NCI-H2107 (cell line): ENCODE results near the gene MANSC1.

Source experiments
- DNase-seq: peaks from one replicate; lab custom pipeline; 2025; lab: John Stamatoyannopoulos, UW

Gene MANSC1

DNA sequence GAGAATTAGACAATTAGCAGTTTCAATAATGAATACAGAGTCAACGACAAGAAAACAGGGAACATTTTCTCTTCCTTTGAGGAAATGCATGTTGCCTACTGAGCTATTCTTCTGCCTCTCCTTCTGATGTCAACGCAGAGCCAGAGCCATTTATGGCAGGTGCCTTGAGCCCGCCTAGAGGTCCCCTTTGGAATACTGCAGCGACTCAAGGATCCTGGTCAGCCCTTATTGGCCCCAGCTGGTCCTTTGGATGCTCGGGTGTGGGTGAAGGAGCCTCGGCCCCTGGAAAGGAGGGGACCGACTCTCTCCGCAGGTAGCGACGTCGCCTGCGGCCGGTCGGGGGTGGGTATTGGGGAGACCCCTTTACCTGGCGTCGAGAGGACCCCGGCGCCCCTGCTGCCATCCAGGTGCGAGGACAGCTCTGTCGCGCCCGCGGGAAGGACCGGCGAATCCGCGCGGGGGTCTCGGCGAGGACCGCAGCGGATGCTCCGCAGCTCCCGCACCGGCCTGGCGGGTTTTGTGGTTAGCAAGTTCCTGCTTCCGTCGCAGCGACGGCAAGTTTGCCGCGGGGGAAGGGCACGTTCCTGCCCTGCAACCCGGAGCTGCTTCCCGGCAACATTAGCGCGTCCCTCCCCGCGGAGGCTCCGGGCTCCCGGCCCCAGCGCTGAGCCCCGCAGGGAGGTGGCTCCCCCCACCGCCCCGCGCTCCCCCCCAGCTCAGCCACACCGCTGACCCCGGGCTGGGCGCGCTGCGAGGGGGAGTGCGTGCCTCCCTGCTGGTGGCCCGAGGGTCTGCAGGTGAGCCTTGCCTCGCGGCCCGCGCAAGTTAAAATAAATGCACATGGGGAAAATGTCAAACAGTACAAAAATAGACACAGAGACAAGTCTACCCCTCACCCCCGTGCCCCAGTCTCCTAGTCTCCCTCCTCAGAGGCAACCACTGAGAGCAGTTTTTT, at the start of gene MANSC1:
TSS of gene MANSC1 (minus strand) at position 532 of the 955 bp plus-strand sequence. CDS start 6,928 bp downstream, outside the sequence.
- peak; percentile 22 for DNase-seq

DNA sequence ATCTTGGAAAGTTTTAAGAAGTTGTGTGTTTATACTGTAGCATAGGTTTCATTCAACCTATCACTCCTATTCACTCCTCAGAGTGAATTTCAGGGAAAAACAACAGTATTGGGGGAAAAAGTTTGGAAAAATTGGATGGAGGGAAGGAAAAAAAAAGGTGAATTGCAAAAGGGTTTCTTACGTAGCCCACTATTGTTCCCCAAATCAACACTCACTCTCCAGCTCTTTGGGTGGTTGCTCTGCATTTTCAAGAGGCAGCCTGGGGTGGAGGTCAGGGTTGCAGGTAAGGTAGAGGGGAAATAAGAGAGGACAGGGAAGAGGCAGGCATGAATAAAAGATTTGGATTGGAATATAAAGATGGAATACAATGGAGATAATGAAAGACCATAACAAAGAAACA, 49.1 kb upstream of the MANSC1 start:
- no peak for DNase-seq

DNA sequence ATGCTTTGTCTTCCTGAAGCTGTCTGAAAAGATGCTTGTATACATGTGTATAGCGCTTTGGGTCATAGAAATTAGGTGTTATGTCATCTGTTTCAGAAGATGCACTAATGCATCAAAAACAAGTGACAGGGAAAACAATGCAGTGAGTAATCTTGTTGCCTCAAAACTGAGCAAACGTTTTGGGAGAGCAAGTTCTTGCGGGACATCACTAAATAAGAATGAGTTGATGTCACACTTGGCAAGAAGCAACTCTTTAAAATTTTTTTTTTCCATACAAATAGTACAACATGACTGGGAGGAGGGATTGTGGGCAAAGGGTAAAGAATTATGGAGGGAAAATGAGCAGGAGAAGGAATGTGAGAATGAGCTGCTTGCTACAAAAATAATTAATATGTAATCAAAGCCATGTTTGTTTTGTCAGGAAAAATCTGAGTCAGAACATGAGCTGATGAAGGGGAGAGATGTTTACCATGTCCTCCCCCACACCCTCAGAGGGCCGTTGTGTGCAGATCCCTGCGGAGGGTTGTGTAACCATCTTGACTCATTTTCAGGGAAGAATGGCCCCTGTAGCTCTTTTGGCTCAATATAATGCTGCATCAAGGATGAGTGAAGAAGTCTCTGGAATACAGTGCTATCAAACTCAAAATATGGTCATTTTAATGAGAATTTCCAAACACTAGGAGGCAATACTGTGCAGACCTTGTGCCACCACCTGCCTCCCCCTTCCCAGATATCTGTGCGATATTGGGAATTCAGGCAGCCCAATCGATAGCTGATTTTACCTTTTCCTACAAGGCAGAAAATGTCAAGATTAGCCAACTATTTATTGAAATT, 48.2 kb upstream of the MANSC1 start:
- DNase-seq = no peak

DNA sequence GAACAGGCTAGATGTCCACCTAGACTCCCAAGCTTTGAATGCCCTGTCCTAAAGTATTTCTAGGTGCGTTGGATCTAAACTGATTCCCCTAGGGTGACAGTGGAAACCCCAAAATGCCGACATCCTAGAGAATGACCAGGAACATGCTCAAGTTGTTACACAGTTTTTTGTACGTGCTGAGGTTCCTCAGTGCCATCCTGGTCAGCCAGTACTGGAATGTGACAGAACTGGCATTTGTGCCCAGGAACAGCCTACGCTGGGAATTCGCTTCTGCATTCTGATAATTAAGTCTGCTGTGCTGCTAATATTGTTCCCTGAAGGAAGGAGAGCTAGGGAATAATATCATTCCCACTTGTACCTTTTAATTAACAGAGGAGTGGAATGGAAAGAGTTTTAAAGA, 47.1 kb upstream of the MANSC1 start:
- DNase-seq = no peak

DNA sequence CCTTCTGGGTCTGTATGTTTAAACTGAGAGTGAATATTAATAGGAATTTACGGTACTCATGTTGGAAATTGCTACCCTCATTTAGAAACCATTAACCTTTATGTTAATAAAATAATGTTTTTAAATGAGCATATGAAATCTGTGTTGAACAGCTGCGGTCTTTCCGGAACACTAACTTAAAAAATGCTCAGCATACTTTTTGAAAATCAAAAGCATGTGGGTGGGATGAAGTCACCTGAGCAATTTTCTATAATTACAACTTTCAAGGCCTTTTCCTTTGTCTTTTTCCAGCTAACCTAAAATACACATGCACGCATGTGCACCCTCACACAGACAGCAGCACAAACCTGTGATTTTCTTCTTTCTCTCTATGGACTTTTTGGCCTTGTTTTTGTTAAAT, 46.7 kb upstream of the MANSC1 start:
- no peak for DNase-seq

DNA sequence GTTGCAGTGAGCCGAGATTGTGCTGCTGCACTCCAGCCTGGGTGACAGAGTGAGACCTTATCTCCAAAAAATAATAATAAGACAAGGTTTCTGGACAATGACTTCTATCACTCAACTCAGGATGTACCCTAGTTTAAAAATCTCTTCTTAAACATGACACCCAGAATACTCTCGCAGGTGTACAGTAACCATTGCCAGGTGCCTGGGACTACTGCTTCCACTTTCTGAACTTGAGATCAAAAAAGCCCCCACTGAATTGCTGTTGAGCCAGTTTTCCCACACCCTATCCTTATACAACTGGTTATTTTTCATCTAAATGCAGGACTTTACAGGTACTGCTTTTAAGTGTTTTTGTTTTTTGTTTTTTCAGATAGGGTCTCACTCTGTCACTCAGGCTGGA, 43.1 kb upstream of the MANSC1 start:
- no peak for DNase-seq

DNA sequence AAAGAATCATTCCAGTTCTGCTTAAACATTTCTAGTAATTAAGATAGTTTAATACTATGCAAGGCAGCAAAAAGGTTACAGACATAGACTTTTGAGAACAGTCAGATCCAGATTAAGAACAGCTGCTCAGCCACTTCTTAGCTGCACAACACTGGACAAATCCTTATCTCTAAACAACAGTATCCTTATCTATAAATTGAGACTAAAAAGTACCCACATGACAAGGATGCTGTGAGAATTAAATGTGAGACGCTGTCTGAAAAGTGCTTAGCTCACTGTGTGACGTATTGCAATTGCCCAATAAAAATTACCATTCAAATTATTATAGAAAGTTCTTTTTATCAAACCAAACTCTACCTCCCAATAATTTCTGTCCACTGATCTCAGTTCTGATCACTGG, 42.4 kb upstream of the MANSC1 start:
- DNase-seq = no peak

DNA sequence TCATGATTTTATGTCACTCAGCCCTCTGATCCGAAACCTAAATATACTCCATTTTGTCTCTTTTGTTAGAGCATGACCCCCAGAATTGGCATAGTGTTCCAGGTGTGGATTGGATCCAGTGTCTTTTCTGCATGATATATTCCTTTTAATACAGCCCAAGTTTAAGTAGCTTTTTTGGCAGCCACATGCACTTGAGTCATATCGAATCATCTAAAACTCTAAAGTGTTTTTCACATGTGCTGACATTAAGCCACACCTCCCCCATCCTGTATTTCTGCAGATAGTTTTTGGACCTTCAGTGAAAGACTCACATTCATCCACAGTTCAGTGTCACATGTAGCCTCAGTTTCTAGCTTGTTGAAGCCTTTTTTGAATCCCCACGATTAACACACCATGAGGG, 37.5 kb upstream of the MANSC1 start:
- DNase-seq = no peak

DNA sequence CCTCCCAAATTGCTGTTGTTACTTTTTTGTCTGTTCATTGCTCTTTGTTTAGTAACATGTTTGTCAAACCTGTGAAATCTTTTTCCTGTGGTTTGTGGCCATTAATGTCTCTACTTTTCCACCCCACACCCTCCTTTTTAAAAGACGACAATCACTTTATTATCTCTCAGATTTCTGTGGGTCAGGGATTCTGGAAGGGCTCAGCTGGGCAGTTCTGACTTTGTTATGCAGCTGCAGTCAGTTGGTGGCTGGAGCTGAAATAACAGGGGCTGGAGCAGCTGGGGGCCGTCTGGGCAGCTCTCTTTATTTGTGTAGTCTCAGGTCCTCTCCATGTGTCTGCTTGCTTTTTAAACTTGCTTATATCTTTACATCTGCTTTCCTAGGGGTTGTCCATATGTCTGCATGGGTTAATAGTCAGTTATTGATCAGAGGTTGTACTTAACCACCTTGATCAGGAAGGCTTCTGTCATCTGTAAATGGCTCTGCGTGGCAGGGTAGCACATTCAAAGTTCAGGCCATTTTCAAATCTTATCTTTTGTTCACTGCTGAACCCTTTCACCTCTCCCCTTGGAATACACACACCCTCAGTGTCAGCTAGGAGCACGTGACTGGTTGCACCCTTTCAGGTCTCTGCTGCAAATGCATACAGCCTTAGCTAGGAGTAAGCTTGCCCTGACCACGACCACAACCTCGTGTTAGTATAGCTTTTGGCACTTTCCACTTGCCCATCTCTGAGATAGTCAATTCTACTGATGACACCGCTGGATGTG, 34.7 kb upstream of the MANSC1 start:
- no peak for DNase-seq

DNA sequence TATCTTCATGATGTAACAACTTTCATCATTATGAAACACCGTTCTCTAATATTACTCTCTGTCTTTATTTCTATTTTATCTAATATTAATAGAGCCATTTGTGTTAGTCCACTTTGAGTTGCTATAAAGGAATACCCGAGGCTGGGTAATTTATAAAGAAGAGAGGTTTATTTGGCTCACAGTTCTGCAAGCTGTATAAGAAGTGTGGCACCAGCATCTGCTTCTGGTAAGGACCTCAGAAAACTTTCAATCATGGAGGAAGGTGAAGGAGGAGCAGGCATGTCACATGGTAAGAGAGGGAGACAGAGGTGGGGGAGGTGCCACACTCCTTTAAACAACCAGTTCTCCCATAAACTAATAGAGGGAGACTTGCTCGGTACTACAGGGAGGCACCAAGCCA, 31.9 kb upstream of the MANSC1 start:
- DNase-seq = no peak

DNA sequence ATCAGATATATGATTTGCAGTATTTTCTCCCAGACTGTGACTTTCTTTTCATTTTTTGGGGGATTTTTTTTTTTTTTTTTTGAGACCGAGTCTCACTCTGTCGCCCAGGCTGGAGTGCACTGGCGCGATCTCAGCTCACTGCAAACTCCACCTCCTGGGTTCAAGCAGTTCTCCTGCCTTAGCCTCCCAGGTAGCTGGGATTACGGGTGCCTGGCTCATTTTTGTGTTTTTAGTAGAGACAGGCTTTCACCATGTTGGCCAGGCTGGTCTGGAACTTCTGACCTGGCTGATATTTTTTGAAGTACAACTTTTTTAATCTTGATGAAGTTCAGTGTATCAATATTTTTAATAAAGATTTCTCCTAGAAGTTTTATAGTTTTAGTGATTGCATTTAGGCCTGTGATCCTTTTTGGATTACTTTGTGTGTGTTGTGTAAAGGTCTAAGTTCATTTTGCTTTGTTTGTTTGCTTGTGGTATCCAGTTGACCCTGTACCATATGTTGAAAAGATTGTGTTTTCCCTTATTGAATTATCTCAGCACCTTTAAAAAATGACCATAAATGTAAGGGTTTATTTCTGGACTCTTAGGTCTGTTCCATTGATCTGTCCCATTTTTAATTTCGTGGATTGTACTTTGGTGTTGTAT, 31.0 kb upstream of the MANSC1 start:
- DNase-seq = no peak

DNA sequence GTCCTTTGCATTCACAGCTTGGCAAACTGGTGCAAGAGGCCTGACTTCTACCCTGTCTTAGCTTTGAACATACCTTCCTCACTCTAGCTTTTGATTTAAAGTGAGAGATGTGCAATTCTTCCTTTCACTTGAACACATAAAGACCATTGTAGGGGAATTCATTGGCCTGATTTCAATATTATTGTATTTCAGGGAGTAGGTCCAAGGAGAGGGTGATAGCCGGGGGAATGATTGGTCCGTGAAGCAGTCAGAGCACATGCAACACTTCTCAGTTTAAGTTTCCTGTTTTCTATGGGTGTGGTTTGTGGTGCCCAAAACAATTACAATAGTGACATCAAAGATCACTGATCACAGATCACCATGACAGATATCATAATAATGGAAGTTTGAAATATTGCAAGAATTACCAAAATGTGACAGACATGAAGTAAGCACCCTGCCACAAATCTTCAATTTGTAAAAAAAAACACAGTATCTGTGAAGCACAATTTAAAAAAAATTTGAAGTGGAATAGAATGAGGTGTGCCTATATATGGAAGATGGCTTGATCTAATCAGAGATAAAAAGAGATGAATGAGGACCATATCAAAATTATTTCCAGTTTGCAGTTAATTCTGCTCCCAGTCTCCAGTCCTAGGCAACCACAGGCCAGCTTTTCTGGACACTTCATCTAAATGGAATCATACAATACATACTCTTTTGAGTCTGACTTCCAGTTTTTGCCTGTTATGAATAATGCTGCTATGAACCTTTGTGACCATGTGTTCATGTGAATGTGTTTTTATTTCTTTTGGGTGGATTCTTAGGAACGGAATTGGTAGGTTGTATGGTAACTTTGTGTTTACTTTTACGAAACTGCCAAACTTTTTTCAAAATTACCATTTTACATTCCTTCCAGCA, 30.0 kb upstream of the MANSC1 start:
- DNase-seq = no peak

DNA sequence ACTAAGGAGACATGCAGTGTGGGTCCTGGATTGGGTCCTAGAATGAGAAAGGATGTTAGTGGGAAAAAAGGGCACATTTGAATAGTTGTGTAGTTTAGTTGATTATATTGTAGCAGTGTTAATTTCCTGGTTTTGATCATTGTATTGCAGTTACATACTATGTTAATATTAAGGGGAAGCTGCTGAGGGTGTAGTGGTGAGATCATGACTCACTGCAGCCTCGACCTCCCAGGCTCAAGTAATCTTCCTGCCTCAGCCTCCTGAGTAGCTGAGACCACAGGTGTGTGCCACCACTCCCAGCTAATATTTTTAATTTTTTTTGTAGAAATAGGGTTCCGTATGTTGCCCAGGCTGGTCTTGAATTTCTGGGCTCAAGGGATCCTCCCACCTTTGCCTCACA, 28.6 kb upstream of the MANSC1 start:
- DNase-seq = no peak

DNA sequence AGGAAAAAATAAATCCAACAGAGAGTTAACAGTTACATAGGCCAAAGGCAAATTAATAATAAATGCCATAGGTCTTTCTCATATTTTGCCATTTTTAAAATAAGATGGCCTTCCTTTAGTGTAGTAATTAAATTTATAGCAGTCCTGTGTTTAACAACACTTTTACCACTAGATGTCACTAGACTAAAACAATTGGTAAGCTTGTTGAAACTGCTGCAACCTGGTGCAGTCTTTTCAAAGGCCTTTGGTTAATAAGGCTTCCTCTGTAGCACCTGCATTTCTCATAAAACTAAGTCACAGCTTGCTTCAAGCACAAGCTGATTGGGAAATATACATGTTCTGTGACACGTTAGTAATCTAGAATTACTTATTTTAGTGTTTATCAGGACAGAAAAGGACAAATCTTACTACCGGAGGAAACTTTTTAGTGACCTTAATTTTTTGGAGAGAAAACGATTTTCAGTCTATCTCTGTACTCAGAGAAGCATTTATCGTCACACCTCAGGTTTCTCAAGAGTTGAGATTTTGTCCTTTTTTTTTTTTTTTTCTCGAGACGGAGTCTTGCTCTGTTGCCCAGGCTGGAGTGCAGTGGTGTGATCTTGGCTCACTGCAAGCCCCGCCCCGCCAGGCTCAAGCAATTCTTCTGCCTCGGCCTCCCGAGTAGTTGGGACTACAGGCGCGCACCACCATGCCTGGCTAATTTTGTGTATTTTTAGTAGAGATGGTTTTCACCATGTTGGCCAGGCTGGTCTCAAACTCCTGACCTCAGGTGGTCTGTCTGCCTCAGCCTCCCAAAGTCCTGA, 26.8 kb upstream of the MANSC1 start:
- peak; percentile 83 for DNase-seq

DNA sequence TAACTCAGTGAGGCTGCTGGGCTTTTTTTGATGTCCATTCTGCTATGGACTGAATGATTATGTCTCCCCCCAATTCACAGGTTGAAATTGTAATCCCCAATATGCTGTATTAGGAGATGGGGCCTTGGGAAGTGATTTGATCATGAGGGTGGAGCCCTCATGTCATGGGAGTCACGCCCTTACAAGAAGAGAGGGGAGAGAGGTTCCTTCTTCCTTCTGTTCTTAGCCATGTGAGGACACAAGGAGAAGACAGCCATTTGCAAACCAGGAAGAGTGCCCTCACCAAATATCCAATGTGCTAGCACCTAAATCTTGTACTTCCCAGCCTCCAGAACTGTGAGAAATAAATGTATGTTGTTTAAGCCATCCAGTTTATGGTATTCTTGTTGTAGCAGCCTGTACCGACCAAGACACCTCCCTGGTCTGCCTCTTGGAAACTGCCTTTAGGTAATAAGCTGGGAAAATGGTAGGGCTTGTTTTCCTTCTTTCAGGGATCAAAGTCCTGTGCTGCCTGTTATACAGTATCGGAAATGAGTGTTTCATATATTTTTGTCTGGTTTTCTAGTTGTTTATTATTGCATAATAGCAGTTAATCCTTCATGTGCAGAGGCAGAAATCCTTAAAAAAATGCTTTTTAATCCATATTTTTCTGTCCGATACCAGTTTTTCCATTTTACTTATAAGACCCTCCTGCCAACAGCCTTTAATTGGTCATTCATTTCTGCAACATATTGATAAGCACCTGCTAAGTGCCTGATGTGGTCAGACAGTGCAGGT, 23.1 kb upstream of the MANSC1 start:
- no peak for DNase-seq

DNA sequence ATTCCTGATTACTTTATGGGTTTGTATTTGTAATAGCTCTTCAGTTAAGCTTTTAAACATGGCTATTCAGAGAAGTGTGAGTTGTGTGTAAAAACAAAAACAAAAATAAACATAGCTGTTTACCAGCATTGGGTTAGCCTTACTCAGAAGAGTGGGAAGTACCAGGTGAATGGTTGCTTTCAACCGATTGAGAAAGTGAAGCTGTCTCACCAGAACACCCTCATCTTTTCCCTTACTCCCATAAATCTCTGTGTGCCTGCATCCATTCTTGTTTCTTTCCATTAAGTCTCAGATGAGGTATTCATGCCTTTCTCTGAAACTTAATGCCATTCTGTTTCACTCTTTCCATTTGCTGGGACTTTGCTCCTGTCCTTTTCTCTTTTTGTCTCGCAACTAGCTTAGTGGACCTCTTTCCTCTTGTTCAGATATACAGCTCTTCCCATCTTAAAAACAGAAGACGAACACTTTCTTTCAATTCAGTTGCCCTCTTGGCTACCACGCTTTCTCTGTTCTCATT, 17.5 kb upstream of the MANSC1 start:
- DNase-seq = no peak

DNA sequence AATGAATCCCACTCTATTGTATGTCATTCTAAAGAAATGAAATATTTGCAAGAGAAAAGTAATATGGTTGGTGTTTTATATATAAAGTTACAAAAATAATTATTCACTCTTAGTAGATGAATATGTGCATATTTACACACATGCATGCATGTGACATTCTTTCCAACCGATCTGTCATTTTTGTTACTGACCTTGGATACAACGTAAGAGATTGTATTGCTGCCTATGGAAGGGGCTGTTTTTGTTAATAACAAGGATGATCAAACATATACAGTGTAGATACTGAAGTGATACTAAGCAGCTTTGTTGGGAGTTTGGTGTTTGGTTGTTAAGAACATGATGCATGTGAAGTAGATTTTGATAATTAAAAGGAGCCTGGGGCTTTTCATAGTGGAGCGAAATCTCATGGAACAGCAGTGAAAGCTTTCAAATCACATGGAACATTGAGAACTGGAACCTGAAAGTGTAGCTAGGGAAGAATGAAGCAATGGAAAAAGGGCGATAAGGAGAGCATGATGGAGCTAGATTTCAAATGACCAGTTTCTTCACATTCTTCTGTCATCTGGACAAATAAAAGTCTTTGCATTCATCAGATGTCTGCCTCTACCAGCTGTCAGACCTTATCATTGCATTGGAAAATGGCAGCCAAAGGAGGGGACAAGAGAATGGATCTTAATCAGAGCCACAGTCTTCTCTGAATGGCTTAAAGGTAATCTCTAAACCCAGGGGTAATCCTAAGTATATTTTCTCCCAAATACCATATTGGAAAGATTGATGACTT, 16.8 kb upstream of the MANSC1 start:
- no peak for DNase-seq

DNA sequence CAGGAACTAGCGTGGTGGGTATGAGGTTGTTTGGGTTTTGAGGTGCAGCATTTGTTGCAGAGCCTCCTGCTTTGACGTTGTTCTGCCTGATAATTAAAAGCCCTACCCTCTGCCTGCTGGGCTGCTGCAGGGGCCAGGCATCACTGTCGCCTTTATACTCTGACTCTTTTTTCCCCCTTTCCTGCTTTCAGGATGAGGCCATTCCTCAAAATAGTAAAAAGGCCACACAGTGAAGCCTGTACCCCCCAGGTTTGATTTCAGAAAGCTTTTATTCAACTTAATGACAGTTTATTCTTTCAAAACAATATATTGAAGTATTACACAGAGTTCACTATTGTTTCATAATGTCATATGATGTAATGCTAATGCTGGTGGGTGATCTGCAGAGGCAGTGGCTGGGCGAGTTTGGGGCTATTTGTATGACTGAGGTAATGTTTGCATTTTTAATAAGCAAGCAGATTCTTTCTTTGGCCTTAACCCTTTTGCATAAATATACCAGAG, 15.9 kb upstream of the MANSC1 start:
- DNase-seq = no peak
